Measurements from ENCODE around the gene ZNF710. TPM values are rescaled to one million over a fixed set of nuclear protein-coding genes. Genes with fewer than 3 reads are reported as not detected.

Gene ZNF710
- total RNA-seq, 4 donors from 2014 or later, result 5.4 to 13.9 (median 7.0) TPM

DNA sequence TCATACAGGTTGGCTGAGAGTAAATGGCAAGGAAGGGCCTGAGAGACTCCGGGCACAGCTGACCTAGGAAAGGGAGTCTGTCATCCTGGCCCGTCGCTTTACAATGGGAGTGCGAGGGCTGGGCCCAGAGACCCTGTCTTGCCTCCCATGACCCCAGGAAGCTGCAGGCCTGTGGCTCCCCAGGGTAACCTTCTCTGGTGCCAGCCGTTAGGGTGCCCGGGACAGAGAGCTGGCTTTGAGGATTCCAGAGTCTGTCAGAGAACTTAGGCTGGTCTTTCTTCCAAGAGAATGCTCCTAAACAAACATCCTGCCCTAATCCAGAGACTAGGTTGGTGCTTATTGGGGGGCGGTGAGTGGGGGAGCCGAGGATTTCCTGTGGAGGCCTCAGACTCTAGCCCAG is 18.5 kb downstream of the ZNF710 start:
- TF ChIP-seq, protein P1, sequence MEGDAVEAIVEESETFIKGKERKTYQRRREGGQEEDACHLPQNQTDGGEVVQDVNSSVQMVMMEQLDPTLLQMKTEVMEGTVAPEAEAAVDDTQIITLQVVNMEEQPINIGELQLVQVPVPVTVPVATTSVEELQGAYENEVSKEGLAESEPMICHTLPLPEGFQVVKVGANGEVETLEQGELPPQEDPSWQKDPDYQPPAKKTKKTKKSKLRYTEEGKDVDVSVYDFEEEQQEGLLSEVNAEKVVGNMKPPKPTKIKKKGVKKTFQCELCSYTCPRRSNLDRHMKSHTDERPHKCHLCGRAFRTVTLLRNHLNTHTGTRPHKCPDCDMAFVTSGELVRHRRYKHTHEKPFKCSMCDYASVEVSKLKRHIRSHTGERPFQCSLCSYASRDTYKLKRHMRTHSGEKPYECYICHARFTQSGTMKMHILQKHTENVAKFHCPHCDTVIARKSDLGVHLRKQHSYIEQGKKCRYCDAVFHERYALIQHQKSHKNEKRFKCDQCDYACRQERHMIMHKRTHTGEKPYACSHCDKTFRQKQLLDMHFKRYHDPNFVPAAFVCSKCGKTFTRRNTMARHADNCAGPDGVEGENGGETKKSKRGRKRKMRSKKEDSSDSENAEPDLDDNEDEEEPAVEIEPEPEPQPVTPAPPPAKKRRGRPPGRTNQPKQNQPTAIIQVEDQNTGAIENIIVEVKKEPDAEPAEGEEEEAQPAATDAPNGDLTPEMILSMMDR (IDR thresholded peaks at IDR 0.05), result no peak
- DNase-seq (ENCODE audit: low spot score) (no peak), ATAC-seq (ENCODE audit: low FRiP score) (no peak)

DNA sequence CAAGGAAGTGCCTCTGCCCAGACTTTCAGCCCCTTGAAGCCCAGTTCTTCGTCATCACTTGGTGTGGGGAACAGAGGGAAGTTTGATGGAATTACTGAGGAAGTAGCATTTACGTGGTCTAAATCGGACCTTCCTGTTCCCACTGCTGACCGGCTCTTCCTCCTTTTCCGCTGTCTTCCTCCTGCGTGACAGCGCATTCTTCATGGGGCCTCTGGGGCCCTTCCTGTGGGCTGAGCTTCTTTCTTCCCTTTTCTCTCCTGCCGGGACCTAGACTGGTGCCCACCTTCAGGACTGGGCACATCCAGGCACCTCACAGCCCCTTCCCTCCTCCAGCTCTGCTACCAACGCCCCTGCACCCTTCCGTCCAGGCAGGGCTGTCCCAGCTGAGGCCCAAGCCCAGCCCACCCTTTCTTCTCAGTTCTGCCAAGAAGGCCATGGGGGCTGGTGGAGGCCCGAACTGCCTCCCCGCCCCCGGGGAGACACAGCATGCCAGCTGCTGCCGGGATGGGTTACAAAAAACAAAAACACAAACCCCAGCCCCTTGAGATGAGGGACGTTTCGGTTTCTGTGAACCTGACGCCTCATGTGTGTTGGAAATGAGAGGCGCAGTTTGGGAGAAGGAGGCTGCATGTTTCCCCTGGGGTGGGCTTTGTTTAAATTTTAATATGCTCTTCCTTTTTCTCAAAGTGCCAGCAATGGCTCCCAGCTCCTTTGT is 19.1 kb downstream of the ZNF710 start:
- DNase-seq (ENCODE audit: low spot score) (no peak), ATAC-seq (ENCODE audit: low FRiP score) (no peak)
- TF ChIP-seq, protein P1 (IDR thresholded peaks at IDR 0.05), result no peak

DNA sequence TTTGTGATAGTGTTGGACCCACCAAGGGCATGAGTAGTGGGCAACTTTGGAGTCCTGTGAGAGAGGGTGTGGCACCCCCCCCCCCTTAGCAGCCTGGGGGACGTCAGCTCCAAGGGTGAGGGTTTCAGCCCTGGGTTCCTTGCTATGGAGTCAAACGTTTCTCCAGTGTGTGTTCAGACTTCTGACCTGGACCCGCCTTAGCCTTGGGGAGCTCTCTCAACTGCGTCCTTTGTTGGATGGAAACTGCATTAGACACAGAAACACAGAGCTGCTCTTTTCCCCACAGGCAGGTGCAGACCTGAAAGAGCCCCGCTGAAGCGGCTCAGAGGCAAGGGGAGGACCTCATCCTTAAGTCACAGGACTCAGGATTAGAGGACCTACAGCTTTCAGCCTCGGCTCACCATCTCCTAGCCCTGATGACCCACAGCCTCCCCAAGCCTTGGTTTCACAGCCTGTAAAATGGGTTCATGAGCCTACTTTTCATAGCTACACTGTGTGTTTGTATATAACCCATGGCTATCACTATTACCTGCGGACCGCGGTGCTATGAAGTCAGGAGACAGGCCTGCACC is 19.9 kb downstream of the ZNF710 start:
- TF ChIP-seq, protein P1 (IDR thresholded peaks at IDR 0.05), result no peak
- DNase-seq (ENCODE audit: low spot score), result no peak
- no peak for ATAC-seq (ENCODE audit: low FRiP score)

DNA sequence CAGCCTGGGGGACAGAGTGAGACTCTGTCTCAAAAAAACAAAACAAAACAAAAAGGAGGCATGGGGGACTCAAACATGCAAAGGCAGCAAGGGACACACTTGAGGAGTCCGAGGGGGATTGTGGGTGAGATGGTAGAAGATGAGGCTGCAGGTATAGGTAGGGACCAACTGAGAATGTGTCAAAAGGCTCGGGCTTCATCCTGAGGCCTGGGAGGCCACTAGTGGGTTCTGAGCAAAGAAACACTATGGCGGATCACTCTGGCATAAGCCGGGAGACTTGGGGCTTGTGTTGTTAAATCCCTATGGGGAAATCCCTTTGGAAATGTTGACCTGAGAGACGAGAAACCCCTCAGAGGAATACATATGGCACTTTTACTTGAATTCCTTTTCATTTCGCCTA is 21.2 kb downstream of the ZNF710 start:
- TF ChIP-seq, protein P1 (IDR thresholded peaks at IDR 0.05), result no peak
- DNase-seq (ENCODE audit: low spot score), result no peak
- no peak for ATAC-seq (ENCODE audit: low FRiP score)

DNA sequence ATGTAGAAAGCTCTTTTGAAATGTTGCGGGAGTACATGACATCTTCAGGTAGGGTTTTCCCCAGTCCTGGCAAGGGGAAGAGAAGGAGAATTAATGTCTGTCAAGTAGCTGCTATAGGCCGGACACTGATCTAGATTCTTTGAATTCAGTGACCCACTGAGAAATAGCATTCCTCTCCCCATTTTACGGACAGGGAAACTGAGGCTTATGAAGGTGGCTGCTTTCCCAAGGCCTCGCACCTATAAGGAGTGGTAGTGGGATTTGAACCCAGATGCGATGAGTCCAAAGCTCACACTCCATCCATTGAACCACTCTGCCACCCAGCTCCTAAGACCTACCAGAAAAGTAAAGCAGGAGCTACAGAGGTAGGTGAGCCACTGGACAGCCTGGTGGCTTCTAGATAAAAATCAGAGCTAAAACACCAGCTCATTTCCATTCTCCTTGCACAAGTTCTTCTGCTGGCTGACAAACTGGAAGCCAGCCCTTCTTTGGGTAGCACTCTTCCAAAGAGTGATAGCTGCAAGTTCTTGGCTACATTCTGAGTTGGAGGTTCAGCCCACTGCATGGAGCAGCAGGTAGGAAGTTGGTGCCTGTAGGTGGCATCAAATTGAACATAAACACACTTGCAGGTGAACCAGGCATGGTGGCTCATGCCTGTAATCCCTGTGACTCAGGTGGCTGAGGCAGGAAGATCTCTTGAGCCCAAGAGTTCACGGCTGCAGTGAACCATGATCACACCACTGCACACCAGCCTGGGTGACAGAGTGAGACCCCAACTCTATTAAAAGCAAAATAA is 22.0 kb downstream of the ZNF710 start:
- TF ChIP-seq, protein P1 (IDR thresholded peaks at IDR 0.05), result no peak
- DNase-seq (ENCODE audit: low spot score), result no peak
- no peak for ATAC-seq (ENCODE audit: low FRiP score)

DNA sequence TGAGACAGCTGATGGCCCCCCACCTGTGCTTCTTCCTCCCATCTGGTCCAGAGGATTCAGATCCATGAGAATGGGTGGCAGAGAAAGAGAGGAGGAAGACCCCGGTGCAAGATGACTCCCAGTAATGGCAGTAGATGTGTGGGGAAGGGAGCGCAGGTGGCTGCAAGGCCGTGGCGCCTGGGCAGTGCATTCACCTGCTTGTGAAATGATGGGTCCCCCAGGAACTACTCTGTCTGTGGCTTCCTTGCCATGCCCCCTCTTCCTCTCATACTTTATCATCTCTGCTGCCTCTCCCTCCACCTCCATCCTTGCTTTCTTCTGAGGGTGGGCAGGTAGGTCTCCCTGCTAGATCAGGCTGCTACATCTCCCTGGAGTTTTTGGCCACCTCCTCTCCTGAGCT is 23.3 kb downstream of the ZNF710 start:
- DNase-seq (ENCODE audit: low spot score) (no peak), ATAC-seq (ENCODE audit: low FRiP score) (no peak)
- TF ChIP-seq, protein P1 (IDR thresholded peaks at IDR 0.05), result no peak

Measured in omental fat pad (tissue), 4 donors.